Measurements from ENCODE around the gene PCDHA12. TPM values are rescaled to one million over a fixed set of nuclear protein-coding genes. Genes with fewer than 3 reads are reported as not detected.
"Not testable (repeated sequence)": the region's sequence is repeated elsewhere in the genome, so short reads cannot be mapped to it uniquely, and the experiment has no call there.

Gene PCDHA12, protein sequence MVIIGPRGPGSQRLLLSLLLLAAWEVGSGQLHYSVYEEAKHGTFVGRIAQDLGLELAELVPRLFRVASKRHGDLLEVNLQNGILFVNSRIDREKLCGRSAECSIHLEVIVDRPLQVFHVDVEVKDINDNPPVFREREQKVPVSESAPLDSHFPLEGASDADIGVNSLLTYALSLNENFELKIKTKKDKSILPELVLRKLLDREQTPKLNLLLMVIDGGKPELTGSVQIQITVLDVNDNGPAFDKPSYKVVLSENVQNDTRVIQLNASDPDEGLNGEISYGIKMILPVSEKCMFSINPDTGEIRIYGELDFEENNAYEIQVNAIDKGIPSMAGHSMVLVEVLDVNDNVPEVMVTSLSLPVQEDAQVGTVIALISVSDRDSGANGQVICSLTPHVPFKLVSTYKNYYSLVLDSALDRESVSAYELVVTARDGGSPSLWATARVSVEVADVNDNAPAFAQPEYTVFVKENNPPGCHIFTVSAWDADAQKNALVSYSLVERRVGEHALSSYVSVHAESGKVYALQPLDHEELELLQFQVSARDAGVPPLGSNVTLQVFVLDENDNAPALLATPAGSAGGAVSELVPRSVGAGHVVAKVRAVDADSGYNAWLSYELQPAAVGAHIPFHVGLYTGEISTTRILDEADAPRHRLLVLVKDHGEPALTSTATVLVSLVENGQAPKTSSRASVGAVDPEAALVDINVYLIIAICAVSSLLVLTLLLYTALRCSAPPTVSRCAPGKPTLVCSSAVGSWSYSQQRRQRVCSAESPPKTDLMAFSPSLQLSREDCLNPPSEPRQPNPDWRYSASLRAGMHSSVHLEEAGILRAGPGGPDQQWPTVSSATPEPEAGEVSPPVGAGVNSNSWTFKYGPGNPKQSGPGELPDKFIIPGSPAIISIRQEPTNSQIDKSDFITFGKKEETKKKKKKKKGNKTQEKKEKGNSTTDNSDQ
- 0.07 TPM in 1 of 2 replicates, not detected in the other for total RNA-seq

DNA sequence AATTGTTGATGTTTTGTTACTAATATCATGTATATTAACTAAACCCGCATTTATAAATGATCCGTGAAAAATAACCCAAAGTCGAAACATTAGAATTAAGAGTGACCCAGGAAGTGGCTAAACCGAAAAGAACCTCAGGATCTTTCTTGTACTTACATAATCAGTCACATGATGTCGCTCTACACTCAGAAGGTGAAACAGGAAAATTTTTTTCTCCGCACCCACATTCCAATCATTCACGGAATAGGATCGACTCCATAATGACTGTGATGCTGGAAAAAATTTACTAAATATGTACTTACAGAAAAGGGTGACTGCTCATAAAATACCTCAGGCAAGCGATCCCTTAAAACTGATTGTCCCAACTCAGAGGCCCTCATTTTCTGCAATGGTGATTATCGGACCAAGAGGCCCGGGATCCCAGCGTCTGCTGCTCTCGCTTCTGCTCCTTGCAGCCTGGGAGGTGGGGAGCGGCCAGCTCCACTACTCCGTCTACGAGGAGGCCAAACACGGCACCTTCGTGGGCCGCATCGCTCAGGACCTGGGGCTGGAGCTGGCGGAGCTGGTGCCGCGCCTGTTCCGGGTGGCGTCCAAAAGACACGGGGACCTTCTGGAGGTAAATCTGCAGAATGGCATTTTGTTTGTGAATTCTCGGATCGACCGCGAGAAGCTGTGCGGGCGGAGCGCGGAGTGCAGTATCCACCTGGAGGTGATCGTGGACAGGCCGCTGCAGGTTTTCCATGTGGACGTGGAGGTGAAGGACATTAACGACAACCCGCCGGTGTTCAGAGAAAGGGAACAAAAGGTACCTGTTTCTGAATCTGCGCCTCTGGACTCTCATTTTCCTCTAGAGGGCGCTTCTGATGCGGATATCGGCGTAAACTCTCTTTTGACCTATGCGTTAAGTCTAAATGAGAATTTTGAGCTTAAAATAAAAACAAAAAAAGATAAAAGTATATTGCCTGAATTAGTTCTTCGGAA, at the start of gene PCDHA12:
Gene PCDHA12 (plus strand): TSS at position 224 of the 981 bp plus-strand sequence. CDS start 165 bp downstream, at position 389.
- no peak for DNase-seq (ENCODE audit: low read depth, low spot score)

DNA sequence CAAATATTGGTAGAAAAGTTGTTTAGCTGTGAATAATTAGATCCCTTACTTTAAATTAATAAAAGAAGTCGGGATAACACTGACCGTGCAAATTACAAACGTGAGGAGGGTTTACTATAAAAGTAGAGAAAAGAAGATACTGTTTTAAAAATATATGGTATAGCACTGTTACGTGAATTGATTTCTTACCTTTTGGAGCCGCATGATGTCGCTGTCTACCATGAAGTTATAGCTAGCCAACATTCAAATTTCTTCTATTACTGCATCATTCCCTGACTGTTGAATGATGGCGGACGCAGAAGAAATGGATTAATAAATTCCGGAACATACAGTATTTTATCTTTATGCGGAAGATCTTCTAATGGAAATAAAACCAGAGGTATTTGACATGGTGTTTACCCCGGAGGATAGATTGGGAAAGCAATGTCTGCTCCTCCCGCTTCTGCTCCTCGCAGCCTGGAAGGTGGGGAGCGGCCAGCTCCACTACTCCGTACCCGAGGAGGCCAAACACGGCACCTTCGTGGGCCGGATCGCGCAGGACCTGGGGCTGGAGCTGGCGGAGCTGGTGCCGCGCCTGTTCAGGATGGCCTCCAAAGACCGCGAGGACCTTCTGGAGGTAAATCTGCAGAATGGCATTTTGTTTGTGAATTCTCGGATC, 47.3 kb upstream of the PCDHA12 start, which contains the start of gene PCDHA6:
Gene PCDHA6 (plus strand): TSS at position 257 of the 658 bp plus-strand sequence. CDS start 132 bp downstream, at position 389.
- no peak for DNase-seq (ENCODE audit: low read depth, low spot score)

DNA sequence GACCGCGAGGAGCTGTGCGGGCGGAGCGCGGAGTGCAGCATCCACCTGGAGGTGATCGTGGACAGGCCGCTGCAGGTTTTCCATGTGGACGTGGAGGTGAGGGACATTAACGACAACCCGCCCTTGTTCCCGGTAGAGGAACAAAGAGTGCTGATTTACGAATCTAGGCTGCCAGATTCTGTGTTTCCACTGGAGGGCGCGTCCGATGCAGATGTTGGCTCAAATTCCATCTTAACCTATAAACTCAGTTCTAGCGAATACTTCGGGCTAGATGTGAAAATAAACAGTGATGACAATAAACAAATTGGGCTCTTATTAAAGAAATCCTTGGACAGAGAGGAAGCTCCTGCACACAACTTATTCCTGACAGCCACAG, 46.8 kb upstream of the PCDHA12 start:
- DNase-seq (ENCODE audit: low read depth, low spot score): no peak

DNA sequence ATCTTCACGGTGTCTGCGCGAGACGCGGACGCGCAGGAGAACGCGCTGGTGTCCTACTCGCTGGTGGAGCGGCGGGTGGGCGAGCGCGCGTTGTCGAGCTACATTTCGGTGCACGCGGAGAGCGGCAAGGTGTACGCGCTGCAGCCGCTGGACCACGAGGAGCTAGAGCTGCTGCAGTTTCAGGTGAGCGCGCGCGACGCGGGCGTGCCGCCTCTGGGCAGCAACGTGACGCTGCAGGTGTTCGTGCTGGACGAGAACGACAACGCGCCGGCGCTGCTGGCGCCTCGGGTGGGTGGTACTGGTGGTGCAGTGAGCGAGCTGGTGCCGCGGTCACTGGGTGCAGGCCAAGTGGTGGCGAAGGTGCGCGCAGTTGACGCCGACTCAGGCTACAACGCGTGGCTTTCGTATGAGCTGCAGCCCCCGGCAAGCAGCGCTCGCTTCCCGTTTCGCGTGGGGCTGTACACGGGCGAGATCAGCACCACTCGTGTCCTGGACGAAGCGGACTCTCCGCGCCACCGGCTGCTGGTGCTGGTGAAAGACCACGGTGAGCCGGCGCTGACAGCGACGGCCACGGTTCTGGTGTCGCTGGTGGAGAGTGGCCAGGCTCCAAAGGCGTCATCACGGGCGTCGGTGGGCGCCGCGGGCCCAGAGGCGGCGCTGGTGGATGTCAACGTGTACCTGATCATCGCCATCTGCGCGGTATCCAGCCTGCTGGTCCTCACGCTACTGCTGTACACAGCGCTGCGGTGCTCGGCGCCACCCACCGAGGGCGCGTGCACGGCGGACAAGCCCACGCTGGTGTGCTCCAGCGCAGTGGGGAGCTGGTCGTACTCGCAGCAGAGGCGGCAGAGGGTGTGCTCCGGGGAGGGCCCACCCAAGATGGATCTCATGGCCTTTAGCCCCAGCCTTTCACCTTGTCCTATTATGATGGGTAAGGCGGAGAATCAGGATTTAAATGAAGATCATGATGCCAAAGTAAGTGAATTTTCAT, 45.3 kb upstream of the PCDHA12 start:
- DNase-seq (ENCODE audit: low read depth, low spot score): not testable (repeated sequence)

DNA sequence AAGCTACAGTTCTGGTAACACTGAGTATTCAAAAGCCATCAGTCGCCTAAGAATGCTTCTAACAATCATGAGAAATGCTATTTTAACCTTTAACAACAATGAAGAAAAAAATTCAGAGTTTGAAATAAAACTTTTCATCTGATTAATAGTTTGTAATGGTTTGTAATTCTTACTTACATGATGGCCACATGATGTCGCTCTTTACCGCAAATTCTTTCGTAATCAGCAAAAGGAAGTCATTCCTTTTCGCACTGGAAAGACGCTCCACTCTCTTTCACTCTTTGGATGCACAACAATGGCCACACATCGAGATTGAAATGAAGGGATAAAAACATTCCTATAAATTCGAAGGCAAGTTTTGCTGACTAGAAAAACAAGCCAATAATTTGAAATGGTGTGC, 41.1 kb upstream of the PCDHA12 start, which contains the start of gene PCDHA7:
Gene PCDHA7 (plus strand): TSS at position 277 of the 400 bp plus-strand sequence. CDS start 115 bp downstream, at position 392.
- DNase-seq (ENCODE audit: low read depth, low spot score): no peak

DNA sequence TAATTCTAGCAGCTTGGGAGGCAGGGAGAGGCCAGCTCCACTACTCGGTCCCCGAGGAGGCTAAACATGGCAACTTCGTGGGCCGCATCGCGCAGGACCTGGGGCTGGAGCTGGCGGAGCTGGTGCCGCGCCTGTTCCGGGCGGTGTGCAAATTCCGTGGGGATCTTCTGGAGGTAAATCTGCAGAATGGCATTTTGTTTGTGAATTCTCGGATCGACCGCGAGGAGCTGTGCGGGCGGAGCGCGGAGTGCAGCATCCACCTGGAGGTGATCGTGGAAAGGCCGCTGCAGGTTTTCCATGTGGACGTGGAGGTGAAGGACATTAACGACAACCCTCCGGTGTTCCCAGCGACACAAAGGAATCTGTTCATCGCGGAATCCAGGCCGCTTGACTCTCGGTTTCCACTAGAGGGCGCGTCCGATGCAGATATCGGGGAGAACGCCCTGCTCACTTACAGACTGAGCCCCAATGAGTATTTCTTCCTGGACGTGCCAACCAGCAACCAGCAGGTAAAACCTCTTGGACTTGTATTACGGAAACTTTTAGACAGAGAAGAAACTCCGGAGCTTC, 40.6 kb upstream of the PCDHA12 start:
- not testable (repeated sequence) for DNase-seq (ENCODE audit: low read depth, low spot score)

DNA sequence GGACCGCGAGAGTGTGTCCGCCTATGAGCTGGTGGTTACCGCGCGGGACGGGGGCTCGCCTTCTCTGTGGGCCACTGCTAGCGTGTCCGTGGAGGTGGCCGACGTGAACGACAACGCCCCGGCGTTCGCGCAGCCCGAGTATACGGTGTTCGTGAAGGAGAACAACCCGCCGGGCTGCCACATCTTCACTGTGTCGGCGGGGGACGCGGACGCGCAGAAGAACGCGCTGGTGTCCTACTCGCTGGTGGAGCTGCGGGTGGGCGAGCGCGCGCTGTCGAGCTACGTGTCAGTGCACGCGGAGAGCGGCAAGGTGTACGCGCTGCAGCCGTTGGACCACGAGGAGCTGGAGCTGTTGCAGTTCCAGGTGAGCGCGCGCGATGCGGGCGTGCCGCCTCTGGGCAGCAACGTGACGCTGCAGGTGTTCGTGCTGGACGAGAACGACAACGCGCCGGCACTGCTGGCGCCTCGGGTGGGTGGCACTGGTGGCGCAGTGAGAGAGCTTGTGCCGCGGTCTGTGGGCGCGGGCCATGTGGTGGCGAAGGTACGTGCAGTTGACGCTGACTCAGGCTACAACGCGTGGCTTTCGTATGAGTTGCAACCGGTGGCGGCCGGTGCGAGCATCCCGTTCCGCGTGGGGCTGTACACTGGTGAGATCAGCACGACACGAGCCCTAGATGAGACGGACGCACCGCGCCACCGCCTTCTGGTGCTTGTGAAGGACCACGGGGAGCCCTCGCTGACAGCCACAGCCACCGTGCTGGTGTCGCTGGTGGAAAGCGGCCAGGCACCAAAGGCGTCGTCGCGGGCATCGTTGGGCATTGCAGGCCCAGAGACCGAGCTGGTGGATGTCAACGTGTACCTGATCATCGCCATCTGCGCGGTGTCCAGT, 39.2 kb upstream of the PCDHA12 start:
- no peak for DNase-seq (ENCODE audit: low read depth, low spot score)

DNA sequence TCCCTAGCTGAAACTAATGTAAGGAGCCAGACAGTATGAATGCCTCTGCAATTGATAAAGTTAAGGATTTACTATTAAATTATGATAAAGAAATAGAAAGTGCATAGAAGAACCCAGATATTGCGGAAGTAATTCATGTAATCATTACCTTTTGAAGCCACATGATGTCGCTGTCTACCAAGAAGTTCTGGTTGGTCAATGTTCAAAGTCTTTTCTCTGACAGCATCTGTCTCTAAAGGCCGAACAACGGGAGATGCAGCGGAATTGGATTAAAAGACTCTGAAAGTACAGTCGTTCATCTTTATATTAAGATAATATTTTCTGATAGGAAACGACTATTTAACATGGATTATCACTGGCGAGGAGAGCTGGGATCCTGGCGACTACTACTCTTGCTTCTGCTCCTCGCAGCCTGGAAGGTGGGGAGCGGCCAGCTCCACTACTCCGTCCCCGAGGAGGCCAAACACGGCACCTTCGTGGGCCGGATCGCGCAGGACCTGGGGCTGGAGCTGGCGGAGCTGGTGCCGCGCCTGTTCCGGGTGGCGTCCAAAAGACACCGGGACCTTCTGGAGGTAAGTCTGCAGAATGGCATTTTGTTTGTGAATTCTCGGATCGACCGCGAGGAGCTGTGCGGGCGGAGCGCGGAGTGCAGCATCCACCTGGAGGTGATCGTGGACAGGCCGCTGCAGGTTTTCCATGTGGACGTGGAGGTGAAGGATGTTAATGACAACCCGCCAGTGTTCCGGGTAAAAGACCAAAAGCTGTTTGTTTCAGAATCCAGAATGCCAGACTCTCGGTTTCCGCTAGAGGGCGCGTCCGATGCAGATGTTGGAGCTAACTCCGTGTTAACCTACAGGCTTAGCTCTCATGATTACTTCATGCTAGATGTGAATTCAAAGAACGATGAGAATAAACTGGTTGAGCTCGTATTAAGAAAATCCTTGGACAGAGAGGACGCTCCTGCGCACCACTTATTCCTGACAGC, 33.8 kb upstream of the PCDHA12 start, which contains the start of gene PCDHA8:
Gene PCDHA8 (plus strand): TSS at position 210 of the 985 bp plus-strand sequence. CDS start 135 bp downstream, at position 345.
- no peak for DNase-seq (ENCODE audit: low read depth, low spot score)

DNA sequence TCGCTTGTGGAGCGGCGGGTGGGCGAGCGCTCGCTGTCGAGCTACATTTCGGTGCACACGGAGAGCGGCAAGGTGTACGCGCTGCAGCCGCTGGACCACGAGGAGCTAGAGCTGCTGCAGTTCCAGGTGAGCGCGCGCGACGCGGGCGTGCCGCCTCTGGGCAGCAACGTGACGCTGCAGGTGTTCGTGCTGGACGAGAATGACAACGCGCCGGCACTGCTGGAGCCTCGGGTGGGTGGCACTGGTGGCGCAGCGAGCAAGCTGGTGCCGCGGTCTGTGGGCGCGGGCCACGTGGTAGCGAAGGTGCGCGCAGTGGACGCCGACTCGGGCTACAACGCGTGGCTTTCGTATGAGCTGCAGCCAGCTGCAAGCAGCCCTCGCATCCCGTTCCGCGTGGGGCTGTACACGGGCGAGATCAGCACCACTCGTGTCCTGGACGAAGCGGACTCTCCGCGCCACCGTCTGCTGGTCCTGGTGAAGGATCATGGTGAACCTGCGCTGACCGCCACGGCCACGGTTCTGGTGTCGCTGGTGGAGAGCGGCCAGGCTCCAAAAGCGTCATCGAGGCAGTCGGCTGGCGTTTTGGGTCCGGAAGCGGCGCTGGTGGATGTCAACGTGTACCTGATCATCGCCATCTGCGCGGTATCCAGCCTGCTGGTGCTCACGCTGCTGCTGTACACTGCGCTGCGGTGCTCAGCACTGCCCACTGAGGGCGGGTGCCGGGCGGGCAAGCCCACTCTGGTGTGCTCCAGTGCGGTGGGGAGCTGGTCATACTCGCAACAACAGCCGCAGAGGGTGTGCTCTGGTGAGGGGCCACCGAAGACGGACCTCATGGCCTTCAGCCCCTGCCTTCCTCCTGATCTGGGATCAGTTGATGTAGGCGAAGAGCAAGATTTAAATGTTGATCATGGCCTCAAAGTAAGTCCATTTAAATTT, 32.0 kb upstream of the PCDHA12 start:
- no peak for DNase-seq (ENCODE audit: low read depth, low spot score)

DNA sequence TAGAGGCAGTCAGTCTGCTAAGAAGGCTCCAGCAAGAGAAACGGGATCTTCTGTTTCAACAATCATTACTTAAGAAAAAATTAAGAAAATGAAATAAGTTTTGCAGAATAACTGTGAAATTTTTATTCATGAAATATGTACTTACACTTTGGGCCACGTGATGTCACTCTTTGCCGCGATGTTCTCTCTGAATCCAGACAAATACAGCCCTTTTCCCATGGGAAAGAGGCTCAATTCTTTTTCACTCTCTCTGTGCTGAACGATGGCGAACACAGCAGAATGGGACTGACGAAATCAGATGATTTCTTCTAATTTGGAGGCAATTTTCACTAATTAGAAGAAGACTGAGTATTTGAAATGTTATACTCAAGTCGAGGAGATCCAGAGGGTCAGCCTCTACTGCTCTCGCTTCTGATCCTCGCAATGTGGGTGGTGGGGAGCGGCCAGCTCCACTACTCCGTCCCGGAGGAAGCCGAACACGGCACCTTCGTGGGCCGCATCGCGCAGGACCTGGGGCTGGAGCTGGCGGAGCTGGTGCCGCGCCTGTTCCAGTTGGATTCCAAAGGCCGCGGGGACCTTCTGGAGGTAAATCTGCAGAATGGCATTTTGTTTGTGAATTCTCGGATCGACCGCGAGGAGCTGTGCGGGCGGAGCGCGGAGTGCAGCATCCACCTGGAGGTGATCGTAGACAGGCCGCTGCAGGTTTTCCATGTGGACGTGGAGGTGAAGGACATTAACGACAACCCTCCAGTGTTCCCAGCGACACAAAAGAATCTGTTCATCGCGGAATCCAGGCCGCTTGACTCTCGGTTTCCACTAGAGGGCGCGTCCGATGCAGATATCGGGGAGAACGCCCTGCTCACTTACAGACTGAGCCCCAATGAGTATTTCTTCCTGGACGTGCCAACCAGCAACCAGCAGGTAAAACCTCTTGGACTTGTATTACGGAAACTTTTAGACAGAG, 26.7 kb upstream of the PCDHA12 start, which contains the start of gene PCDHA9:
Gene PCDHA9 (plus strand): TSS at position 244 of the 964 bp plus-strand sequence. CDS start 114 bp downstream, at position 358.
- DNase-seq (ENCODE audit: low read depth, low spot score): not testable (repeated sequence)

DNA sequence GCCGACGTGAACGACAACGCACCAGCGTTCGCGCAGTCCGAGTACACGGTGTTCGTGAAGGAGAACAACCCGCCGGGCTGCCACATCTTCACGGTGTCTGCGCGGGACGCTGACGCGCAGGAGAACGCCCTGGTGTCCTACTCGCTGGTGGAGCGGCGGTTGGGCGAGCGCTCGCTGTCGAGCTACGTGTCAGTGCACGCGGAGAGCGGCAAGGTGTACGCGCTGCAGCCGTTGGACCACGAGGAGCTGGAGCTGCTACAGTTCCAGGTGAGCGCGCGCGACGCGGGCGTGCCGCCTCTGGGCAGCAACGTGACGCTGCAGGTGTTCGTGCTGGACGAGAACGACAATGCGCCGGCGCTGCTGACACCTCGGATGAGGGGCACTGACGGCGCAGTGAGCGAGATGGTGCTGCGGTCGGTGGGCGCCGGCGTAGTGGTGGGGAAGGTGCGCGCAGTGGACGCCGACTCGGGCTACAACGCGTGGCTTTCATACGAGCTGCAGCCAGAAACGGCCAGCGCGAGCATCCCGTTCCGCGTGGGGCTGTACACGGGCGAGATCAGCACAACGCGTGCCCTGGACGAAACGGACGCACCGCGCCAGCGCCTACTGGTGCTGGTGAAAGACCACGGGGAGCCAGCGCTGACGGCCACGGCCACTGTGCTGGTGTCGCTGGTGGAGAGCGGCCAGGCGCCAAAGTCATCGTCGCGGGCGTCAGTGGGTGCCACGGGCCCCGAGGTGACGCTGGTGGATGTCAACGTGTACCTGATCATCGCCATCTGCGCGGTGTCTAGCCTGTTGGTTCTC, 25.1 kb upstream of the PCDHA12 start:
- not testable (repeated sequence) for DNase-seq (ENCODE audit: low read depth, low spot score)

DNA sequence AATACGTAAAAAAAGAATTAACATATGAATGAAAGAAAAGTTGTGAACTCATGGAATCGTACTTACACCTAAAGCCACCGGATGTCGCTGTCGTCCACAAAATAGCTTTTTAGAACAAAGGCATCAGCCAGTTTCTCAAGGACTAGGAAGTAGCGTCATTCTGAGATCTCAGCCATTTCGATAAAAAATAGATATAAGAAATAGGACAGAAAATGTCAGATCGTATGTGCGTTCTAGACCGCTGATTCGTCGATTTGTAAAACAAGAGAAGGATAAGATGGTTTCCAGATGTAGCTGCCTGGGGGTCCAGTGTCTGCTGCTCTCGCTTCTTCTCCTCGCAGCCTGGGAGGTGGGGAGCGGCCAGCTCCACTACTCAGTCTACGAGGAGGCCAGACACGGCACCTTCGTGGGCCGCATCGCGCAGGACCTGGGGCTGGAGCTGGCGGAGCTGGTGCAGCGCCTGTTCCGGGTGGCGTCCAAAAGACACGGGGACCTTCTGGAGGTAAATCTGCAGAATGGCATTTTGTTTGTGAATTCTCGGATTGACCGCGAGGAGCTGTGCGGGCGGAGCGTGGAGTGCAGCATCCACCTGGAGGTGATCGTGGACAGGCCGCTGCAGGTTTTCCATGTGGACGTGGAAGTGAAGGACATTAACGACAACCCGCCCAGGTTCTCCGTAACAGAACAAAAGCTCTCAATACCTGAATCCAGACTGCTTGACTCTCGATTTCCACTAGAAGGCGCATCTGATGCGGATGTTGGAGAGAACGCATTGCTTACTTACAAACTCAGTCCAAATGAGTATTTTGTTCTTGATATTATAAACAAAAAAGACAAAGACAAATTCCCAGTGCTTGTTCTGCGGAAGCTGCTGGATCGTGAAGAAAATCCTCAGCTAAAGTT, 19.1 kb upstream of the PCDHA12 start, which contains the start of gene PCDHA10:
Gene PCDHA10 (plus strand): TSS at position 126 of the 903 bp plus-strand sequence. CDS start 152 bp downstream, at position 278.
- DNase-seq (ENCODE audit: low read depth, low spot score): no peak

Measured in pulmonary artery endothelial cell (primary cell).